Measurements from ENCODE around the gene ACER2. TPM values are rescaled to one million over a fixed set of nuclear protein-coding genes. Genes with fewer than 3 reads are reported as not detected.

ACER2 gene
- polyA plus RNA-seq, 1 donor (not counting 4 experiments of a cell fraction or from before 2014, with no cell fraction given), result 4.2 TPM

- dilution Hi-C loops (cut with MboI; ENCODE audit: extremely low pct_ligation_motif_present, low sequenced_read_pairs), result no loop called here
- no peak for TF ChIP-seq CTCF (optimal IDR thresholded peaks at IDR 0.05 in 1 of 3, IDR thresholded peaks at IDR 0.05 in 1 of 3, conservative IDR thresholded peaks at IDR 0.05 in 1 of 3; ENCODE audit: extremely low read depth in 1 of 3, insufficient read depth in 2 of 3, low read length in 3 of 3)
- Histone ChIP-seq H3K9ac (ENCODE audit: control insufficient read depth, extremely low read depth, insufficient read depth, low read length) (no peak overlapping the region), H3K79me2 (ENCODE audit: control insufficient read depth, insufficient read depth, low read length) (no peaks in the 10 kb centered on the region), H3K9me3 (ENCODE audit: control insufficient read depth, low read depth, low read length) (no peaks in the 10 kb centered on the region), H4K20me1 (ENCODE audit: control insufficient read depth, extremely low read depth, insufficient read depth, low read length) (no peaks in the 10 kb centered on the region), H2AFZ (ENCODE audit: control insufficient read depth, low read length) (no peak overlapping the region), H3K36me3 (ENCODE audit: control insufficient read depth in 2 of 2, extremely low read depth in 1 of 2, insufficient read depth in 2 of 2, low read length in 2 of 2) (no peaks in the 10 kb centered on the region), H3K9me1 (ENCODE audit: control insufficient read depth, extremely low read depth, insufficient read depth, low read length) (no peaks in the 10 kb centered on the region), H3K4me2 (ENCODE audit: control insufficient read depth, extremely low read depth, insufficient read depth, low read depth, low read length) (no peak overlapping the region), H3K27ac (ENCODE audit: control insufficient read depth, insufficient read depth, low read length) (no peak overlapping the region), H3K4me1 (ENCODE audit: control insufficient read depth, extremely low read depth, insufficient read depth, low read length) (no peaks in the 10 kb centered on the region), H3K27me3 (ENCODE audit: control insufficient read depth, extremely low read depth, insufficient read depth, low read length) (no peaks in the 10 kb centered on the region), H3K4me3 (ENCODE audit: control insufficient read depth in 2 of 3, extremely low read depth in 1 of 3, insufficient read depth in 2 of 3, low read depth in 1 of 3, low read length in 3 of 3) (no peak overlapping the region)
- no peak for FAIRE-seq
- no peak for DNase-seq (ENCODE audit: low read depth, low spot score)
Observed at GRCh38 chr9:19420877-19421276, 12.1 kb downstream of the ACER2 start.

- no peaks in the 10 kb centered on the region for H3K79me2 ChIP-seq (ENCODE audit: control insufficient read depth, insufficient read depth, low read length)
- dilution Hi-C loops (cut with MboI; ENCODE audit: extremely low pct_ligation_motif_present, low sequenced_read_pairs), result no loop called here
- H3K4me3 ChIP-seq (ENCODE audit: control insufficient read depth in 2 of 3, extremely low read depth in 1 of 3, insufficient read depth in 2 of 3, low read depth in 1 of 3, low read length in 3 of 3), result no peak overlapping the region
- no peak for FAIRE-seq
- H3K36me3 ChIP-seq (ENCODE audit: control insufficient read depth in 2 of 2, extremely low read depth in 1 of 2, insufficient read depth in 2 of 2, low read length in 2 of 2), result no peaks in the 10 kb centered on the region
- H3K9ac ChIP-seq (ENCODE audit: control insufficient read depth, extremely low read depth, insufficient read depth, low read length), result no peak overlapping the region
- no peaks in the 10 kb centered on the region for H3K4me1 ChIP-seq (ENCODE audit: control insufficient read depth, extremely low read depth, insufficient read depth, low read length)
- no peaks in the 10 kb centered on the region for H4K20me1 ChIP-seq (ENCODE audit: control insufficient read depth, extremely low read depth, insufficient read depth, low read length)
- DNase-seq (ENCODE audit: low read depth, low spot score), result no peak
- no peak overlapping the region for H3K27ac ChIP-seq (ENCODE audit: control insufficient read depth, insufficient read depth, low read length)
- no peaks in the 10 kb centered on the region for H3K9me3 ChIP-seq (ENCODE audit: control insufficient read depth, low read depth, low read length)
- no peaks in the 10 kb centered on the region for H3K27me3 ChIP-seq (ENCODE audit: control insufficient read depth, extremely low read depth, insufficient read depth, low read length)
- no peak overlapping the region for H2AFZ ChIP-seq (ENCODE audit: control insufficient read depth, low read length)
- H3K4me2 ChIP-seq (ENCODE audit: control insufficient read depth, extremely low read depth, insufficient read depth, low read depth, low read length), result no peak overlapping the region
- TF ChIP-seq EZH2 (IDR thresholded peaks at IDR 0.05; ENCODE audit: low read length), result no peak
- TF ChIP-seq CTCF (optimal IDR thresholded peaks at IDR 0.05 in 1 of 3, IDR thresholded peaks at IDR 0.05 in 1 of 3, conservative IDR thresholded peaks at IDR 0.05 in 1 of 3; ENCODE audit: extremely low read depth in 1 of 3, insufficient read depth in 2 of 3, low read length in 3 of 3), result no peak
- no peaks in the 10 kb centered on the region for H3K9me1 ChIP-seq (ENCODE audit: control insufficient read depth, extremely low read depth, insufficient read depth, low read length)
Observed at GRCh38 chr9:19423163-19423562, 14.4 kb downstream of the ACER2 start.

All from keratinocyte (primary cell).